Duodenal mucosa (tissue), 2 donors: ENCODE measurements around the gene CCDC43.
"Not testable (repeated sequence)": the region's sequence is repeated elsewhere in the genome, so short reads cannot be mapped to it uniquely, and the experiment has no call there.

ENCODE experiments used
- H3K27ac ChIP-seq: one replicate; pipeline ENCODE4 v1.7.0; 2013; ENCODE audit warnings: low read depth, low read length
- H3K27me3 ChIP-seq, 2 donors: one replicate each; pipeline ENCODE4 v1.7.0; 2013; ENCODE audit warnings: low read length in 2 of 2, control low read depth in 1 of 2; ENCODE audit not compliant: insufficient read depth in 2 of 2, control insufficient read depth in 1 of 2
- H3K36me3 ChIP-seq, 2 donors: one replicate each; pipeline ENCODE4 v1.7.0; 2013; ENCODE audit warnings: low read length in 2 of 2, control low read depth in 1 of 2; ENCODE audit not compliant: insufficient read depth in 2 of 2, control insufficient read depth in 1 of 2
- H3K4me1 ChIP-seq, 2 donors: one replicate each; pipeline ENCODE4 v1.7.0; 2013; ENCODE audit warnings: low read length in 2 of 2, control low read depth in 1 of 2; ENCODE audit not compliant: insufficient read depth in 2 of 2, control insufficient read depth in 1 of 2
- H3K4me3 ChIP-seq, 2 donors: one replicate each; pipeline ENCODE4 v1.7.0; 2013; ENCODE audit warnings: low read length in 2 of 2, low read depth in 1 of 2
- H3K9ac ChIP-seq, 2 donors: one replicate each; pipeline ENCODE4 v1.7.0; 2013; ENCODE audit warnings: low read length in 2 of 2, low read depth in 1 of 2
- H3K9me3 ChIP-seq, 2 donors: one replicate each; pipeline ENCODE4 v1.7.0; 2013; ENCODE audit warnings: low read length in 2 of 2, control low read depth in 1 of 2; ENCODE audit not compliant: control insufficient read depth in 1 of 2

CCDC43 gene

DNA sequence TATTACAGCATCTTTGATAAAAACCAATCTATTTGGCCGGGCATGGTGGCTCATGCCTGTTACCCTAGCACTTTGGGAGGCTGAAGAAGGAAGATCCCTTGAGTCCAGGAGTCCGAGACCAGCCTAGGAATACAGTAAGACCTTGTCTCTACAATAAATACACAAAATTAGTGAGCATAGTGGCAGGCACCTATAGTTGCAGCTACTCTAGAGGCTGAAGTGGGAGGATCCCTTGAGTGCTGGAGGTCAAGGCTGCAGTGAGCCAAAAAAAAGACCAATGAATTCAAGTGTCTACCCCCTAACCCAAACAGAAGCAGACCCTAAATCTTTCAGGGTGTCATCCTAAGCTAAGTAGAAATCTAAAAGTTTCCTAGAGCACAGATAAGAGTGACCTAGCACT lies 40.6 kb downstream of the CCDC43 start:
- Histone ChIP-seq H3K9me3 (no peaks in the 10 kb centered on the region), H3K27ac (no peak overlapping the region), H3K36me3 (no peaks in the 10 kb centered on the region), H3K27me3 (no peaks in the 10 kb centered on the region), H3K4me3 (no peak overlapping the region), H3K4me1 (no peaks in the 10 kb centered on the region), H3K9ac (no peak overlapping the region)

DNA sequence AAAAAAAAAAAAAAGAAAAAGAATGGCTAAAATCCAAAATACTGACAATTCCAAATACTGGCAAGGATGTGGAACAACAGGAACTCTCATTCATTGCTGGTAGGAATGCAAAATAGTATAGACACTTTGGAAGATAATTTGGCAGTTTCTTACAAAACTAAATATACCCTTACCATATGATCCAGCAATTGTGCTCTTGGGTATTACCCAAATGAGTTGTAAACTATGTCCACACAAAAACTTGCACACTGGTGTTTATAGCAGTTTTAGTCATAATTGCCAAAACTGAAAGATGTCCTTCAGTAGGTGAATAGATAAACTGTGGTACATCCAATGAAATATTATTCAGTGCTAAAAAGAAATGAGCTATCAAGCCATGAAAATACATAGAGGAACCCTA lies 41.8 kb downstream of the CCDC43 start:
- H3K27ac ChIP-seq, result no peak overlapping the region
- H3K9ac ChIP-seq, result no peak overlapping the region
- no peaks in the 10 kb centered on the region for H3K9me3 ChIP-seq
- H3K4me1 ChIP-seq, result no peaks in the 10 kb centered on the region
- H3K4me3 ChIP-seq, result no peak overlapping the region
- H3K27me3 ChIP-seq, result no peaks in the 10 kb centered on the region
- H3K36me3 ChIP-seq, result no peaks in the 10 kb centered on the region

DNA sequence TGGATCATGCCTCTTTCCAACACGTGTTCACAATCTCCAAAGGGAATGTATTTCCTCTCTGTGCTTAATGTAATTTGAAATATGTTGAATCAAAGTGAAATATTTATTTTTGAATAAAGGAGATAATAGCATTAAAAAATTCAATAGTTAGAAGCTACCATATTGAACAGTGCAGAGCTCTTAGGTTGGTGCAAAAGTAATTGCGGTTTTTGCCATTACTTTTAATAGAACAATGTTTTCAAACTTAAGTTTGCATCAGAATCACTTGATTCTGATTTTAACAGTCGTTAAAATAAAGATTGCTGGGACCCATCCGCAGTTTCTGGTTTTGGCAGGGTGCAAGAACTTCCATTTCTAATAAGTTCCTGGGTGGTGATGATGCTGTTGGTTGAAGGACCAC lies 43.3 kb downstream of the CCDC43 start:
- H3K9ac ChIP-seq, result no peak overlapping the region
- H3K4me3 ChIP-seq, result no peak overlapping the region
- H3K27ac ChIP-seq, result no peak overlapping the region
- no peaks in the 10 kb centered on the region for H3K9me3 ChIP-seq
- no peaks in the 10 kb centered on the region for H3K4me1 ChIP-seq
- no peaks in the 10 kb centered on the region for H3K36me3 ChIP-seq
- H3K27me3 ChIP-seq, result no peaks in the 10 kb centered on the region

DNA sequence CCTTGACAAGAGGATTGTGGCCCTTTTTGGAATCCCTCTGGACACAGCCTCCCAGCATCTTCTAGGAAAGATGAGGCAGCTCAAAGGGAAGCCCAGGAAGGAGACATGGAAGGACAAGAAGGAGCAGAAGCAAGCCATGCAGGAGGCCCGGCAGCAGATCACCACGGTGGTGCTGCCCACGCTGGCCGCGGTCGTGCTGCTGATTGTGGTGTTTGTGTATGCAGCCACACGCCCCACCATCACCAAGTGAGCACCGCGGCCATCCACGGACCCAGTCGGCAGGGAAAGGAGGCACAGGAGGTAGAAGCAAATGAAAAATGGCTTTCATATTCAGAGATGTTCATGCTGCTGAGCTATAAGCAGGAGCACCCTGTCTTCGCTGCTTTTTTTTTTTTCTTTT lies 44.2 kb downstream of the CCDC43 start:
- H3K36me3 ChIP-seq, result no peaks in the 10 kb centered on the region

DNA sequence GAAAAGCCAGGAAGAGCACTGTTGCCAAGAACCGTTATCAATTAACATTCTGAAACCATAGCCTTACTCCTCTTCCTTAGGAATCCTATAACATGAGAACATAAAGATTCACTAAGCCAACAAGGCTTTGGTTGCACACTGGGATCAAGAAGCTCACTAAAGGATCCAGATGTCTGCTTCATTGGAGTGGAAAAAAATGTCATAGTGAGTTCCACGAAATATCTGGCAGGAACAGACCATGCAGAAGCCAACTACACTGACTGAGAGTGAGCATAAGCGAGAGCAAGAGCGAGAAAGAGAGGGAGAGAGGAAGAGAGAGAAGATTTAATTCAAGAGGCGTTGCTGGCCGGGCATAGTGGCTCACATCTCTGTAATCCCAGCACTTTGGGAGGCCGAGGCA lies 46.7 kb downstream of the CCDC43 start:
- H3K9ac ChIP-seq, result no peak overlapping the region

More for the DNA sequence above, 44.2 kb downstream of the CCDC43 start:
- Histone ChIP-seq H3K4me1 (no peaks in the 10 kb centered on the region), H3K9me3 (no peaks in the 10 kb centered on the region), H3K27ac (no peak overlapping the region), H3K4me3 (no peak overlapping the region), H3K9ac (no peak overlapping the region), H3K27me3 (no peaks in the 10 kb centered on the region)

DNA sequence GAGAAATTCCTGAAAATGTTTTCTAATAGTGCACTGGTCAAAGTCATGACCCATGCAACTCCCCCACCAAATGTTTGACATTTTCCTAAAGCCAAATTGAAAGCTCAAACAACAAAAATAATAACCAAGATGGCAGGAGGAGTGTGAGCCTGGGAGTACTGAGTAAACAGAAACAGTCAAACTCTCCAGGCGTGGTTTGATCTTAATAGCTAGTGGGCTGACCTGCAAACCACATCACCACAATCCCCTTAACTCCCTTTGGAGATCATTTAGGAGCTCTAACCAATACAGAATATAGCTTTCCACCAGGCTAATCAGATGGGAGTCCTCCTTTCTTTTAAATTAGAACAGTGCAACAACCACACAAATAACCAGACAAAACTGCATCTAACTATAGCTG lies 52.5 kb downstream of the CCDC43 start:
- Histone ChIP-seq H3K9ac (no peak overlapping the region), H3K27ac (no peak overlapping the region), H3K4me1 (no peaks in the 10 kb centered on the region), H3K27me3 (no peaks in the 10 kb centered on the region), H3K9me3 (no peaks in the 10 kb centered on the region), H3K4me3 (no peak overlapping the region), H3K36me3 (no peaks in the 10 kb centered on the region)

More for the DNA sequence above, 46.7 kb downstream of the CCDC43 start:
- H3K9me3 ChIP-seq, result no peaks in the 10 kb centered on the region
- H3K4me1 ChIP-seq, result no peaks in the 10 kb centered on the region
- H3K27me3 ChIP-seq, result no peaks in the 10 kb centered on the region
- no peak overlapping the region for H3K27ac ChIP-seq
- no peaks in the 10 kb centered on the region for H3K36me3 ChIP-seq
- H3K4me3 ChIP-seq, result no peak overlapping the region

DNA sequence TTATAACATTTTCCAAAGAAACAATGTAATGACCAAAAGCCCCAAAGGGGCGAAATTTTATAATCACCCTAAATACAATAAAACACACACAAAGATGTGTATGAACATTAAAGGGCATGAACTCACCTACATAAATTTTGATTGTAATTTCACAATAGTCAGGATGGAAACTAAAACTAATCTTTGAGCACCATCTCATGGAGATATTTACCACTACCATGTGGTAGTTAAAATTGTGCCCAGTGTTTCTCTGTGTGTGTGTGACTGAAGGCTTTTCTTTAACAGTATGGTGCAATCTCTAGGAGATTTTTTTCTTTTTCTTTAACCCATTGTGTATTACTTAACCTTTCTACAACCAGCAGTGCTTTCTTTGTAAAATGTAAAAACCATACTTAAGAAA lies 53.0 kb downstream of the CCDC43 start:
- Histone ChIP-seq H3K9me3 (no peaks in the 10 kb centered on the region), H3K36me3 (no peaks in the 10 kb centered on the region), H3K4me3 (no peak overlapping the region), H3K4me1 (no peaks in the 10 kb centered on the region), H3K9ac (no peak overlapping the region), H3K27me3 (no peaks in the 10 kb centered on the region), H3K27ac (no peak overlapping the region)

DNA sequence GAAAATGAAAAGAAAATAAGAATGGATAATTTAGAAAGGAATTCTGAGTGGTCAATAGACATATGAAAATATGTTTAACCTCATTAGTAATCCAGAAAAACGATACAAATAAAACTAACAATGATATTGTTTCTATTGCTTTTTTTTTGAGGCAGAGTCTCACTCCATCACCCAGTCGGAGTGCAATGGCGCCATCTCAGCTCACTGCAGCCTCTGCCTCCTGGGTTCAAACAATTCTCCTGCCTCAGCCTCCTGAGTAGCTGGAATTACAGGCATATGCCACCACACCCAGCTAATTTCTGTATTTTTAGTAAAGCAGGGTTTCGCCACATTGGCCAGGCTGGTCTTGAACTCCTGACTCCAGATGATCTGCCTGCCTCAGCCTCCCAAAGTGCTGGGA lies 55.2 kb downstream of the CCDC43 start:
- not testable (repeated sequence) for H3K36me3 ChIP-seq, H3K4me1 ChIP-seq, H3K27ac ChIP-seq, H3K9me3 ChIP-seq, H3K27me3 ChIP-seq, H3K9ac ChIP-seq, H3K4me3 ChIP-seq

DNA sequence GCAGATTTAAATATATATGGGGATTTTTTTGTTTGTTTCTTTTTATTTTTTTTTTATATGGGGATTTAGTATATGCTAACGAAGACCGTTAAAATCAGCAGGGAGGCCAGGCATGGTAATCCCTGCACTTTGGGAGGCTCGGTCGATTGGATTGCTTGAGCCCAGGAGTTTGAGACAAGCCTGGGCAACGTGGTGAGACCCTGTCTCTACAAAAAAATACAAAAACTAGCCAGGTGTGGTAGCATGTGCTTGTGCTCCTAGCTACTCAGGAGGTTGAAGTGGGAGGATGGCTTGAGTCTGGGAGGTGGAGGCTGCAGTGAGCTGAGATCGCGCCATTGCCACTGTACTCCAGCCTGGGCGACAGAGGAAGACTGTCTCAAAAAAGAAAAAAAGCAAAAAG lies 55.6 kb downstream of the CCDC43 start:
- H3K4me3 ChIP-seq, result no peak overlapping the region
- H3K9me3 ChIP-seq, result no peaks in the 10 kb centered on the region
- no peaks in the 10 kb centered on the region for H3K36me3 ChIP-seq
- no peak overlapping the region for H3K27ac ChIP-seq
- H3K4me1 ChIP-seq, result no peaks in the 10 kb centered on the region
- H3K27me3 ChIP-seq, result no peaks in the 10 kb centered on the region
- no peak overlapping the region for H3K9ac ChIP-seq

DNA sequence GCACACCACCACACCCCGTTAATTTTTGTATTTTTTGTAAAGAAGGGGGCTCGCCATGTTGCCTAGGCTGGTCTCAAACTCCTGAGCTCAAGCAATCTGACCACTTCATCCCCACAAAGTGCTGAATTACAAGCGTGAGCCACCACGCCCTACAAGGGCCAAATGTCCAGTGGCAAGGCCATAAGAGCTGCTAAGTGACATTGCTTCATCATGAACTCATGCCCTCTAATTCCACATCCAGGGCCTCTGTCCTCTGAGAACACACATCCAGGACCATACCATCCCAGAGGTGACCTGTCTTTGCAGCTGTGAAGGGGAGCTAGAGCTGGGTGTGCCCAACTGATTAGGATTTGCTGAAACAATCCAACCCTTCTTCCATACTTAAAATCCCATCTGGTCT lies 58.9 kb downstream of the CCDC43 start:
- Histone ChIP-seq H3K4me1 (no peaks in the 10 kb centered on the region), H3K27ac (no peak overlapping the region), H3K9me3 (no peaks in the 10 kb centered on the region), H3K36me3 (no peaks in the 10 kb centered on the region), H3K27me3 (no peaks in the 10 kb centered on the region), H3K4me3 (no peak overlapping the region), H3K9ac (no peak overlapping the region)

DNA sequence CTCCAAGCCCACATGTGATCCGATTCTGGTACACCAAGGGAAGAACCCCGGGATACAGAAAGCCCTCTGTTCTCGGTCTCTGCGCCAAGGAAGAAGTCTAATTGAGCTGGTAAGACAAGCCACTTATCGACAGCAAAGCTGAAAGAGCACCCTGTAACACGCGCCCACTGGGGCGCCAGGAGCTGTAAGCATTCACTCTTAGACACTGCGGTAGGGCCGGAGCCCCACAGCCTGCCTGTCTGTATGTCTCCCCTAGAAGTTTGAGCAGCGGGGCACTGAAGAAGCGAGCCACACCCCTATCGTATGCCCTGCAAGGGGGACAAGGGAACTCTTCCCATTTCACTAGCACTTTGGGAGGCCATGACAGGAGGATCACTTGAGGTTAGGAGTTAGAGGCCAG lies 60.3 kb downstream of the CCDC43 start:
- no peaks in the 10 kb centered on the region for H3K4me1 ChIP-seq
- H3K27me3 ChIP-seq, result no peaks in the 10 kb centered on the region
- no peak overlapping the region for H3K4me3 ChIP-seq
- H3K9me3 ChIP-seq, result no peaks in the 10 kb centered on the region
- H3K36me3 ChIP-seq, result no peaks in the 10 kb centered on the region
- H3K27ac ChIP-seq, result no peak overlapping the region
- H3K9ac ChIP-seq, result no peak overlapping the region
